NCI-H2171 treated with DMSO at 0.1 percent for 48 hours (cell line): ENCODE results near the gene MINDY1.

ENCODE experiments used
- DNase-seq: peaks from one replicate; lab custom pipeline; 2025; lab: John Stamatoyannopoulos, UW

Gene MINDY1

GRCh38 chr1:150965605-150966004, 41.1 kb downstream of the MINDY1 start:
- no peak for DNase-seq

- DNase-seq = no peak
These were observed 42.6 kb downstream of the MINDY1 start for GRCh38 chr1:150964164-150964489.

- DNase-seq = no peak
These were observed 43.2 kb downstream of the MINDY1 start for GRCh38 chr1:150963321-150964163.

- no peak for DNase-seq
These were observed 44.9 kb downstream of the MINDY1 start for GRCh38 chr1:150961756-150962155.

GRCh38 chr1:150960646-150961045, 46.1 kb downstream of the MINDY1 start:
- no peak for DNase-seq

- no peak for DNase-seq
These were observed 49.0 kb downstream of the MINDY1 start for GRCh38 chr1:150957666-150958065.

- no peak for DNase-seq
These were observed 51.4 kb downstream of the MINDY1 start for GRCh38 chr1:150955280-150955679.

- DNase-seq = no peak
These were observed 52.0 kb downstream of the MINDY1 start for GRCh38 chr1:150954708-150955107.
